WTC11 (cell line): Measurements from ENCODE around the gene CDK18. TPM values are rescaled to one million over a fixed set of nuclear protein-coding genes. Genes with fewer than 3 reads are reported as not detected.

Experiments used
- ATAC-seq: fragments of 200-7000 bp; cut with Tn5 transposase; 2 replicates; pipeline ENCODE4 v1.10.0; 2021; ENCODE audit warnings: mild to moderate bottlenecking, moderate library complexity
- CTCF ChIA-PET: fragments of 300-600 bp; sonication (Branson Sonifier 250); formaldehyde crosslinking; loops from one replicate; lab custom pipeline; 2021; ENCODE audit warnings: antibody characterized with exemption; lab: Charles Lee
- POLR2A ChIA-PET: fragments of 350-600 bp; sonication (Branson Sonifier 250); formaldehyde crosslinking; loops from one replicate; lab custom pipeline; 2021; ENCODE audit warnings: antibody characterized with exemption; lab: Charles Lee
- DNase-seq: peaks from one replicate; pipeline ENCODE4 v3.0.0; 2021; ENCODE audit warnings: low spot score
- H3K27ac Mint-ChIP-seq: 2 replicates; pipeline ENCODE4 v1.8.0; 2021; ENCODE audit warnings: mixed read lengths
- H3K27me3 Mint-ChIP-seq: 2 replicates; pipeline ENCODE4 v1.8.0; 2021; ENCODE audit warnings: low read depth, mild to moderate bottlenecking, moderate library complexity, mixed read lengths
- H3K36me3 Mint-ChIP-seq: 2 replicates; pipeline ENCODE4 v1.8.0; 2021; ENCODE audit warnings: mixed read lengths
- H3K4me1 Mint-ChIP-seq: 2 replicates; pipeline ENCODE4 v1.8.0; 2022; ENCODE audit warnings: mixed read lengths
- H3K4me3 Mint-ChIP-seq: 2 replicates; pipeline ENCODE4 v1.8.0; 2021; ENCODE audit warnings: mild to moderate bottlenecking, moderate library complexity, mixed read lengths
- H3K9me3 Mint-ChIP-seq: 2 replicates; pipeline ENCODE4 v1.8.0; 2021; ENCODE audit warnings: mixed read lengths
- CREB1 ChIP-seq: sonication (generic); formaldehyde crosslinking; IDR thresholded peaks from 2 replicates; pipeline ENCODE4 v1.8.0; 2023; ENCODE audit warnings: mild to moderate bottlenecking, missing genetic modification reagents
- ELF4 ChIP-seq: sonication (generic); formaldehyde crosslinking; IDR thresholded peaks from 2 replicates; pipeline ENCODE4 v1.8.1; 2022; ENCODE audit warnings: low read depth, mild to moderate bottlenecking, moderate library complexity, missing genetic modification reagents
- ETV6 ChIP-seq: sonication (generic); formaldehyde crosslinking; IDR thresholded peaks from 2 replicates; pipeline ENCODE4 v1.8.1; 2022; ENCODE audit warnings: mild to moderate bottlenecking, missing genetic modification reagents
- FOXK1 ChIP-seq: sonication (generic); formaldehyde crosslinking; IDR thresholded peaks from 2 replicates; pipeline ENCODE4 v1.8.0; 2022; ENCODE audit warnings: mild to moderate bottlenecking, moderate library complexity, missing genetic modification reagents
- HMGXB4 ChIP-seq: sonication (generic); formaldehyde crosslinking; IDR thresholded peaks from 2 replicates; pipeline ENCODE4 v1.8.1; 2023; ENCODE audit warnings: mild to moderate bottlenecking, moderate library complexity, missing genetic modification reagents
- IRF2 ChIP-seq: sonication (generic); formaldehyde crosslinking; IDR thresholded peaks from 2 replicates; pipeline ENCODE4 v1.8.0; 2022; ENCODE audit warnings: low read depth, missing genetic modification reagents, borderline replicate concordance
- MLX ChIP-seq: sonication (generic); formaldehyde crosslinking; IDR thresholded peaks from 2 replicates; pipeline ENCODE4 v1.8.1; 2023; ENCODE audit warnings: mild to moderate bottlenecking, missing genetic modification reagents, moderate library complexity
- PRDM15 ChIP-seq: sonication (generic); formaldehyde crosslinking; IDR thresholded peaks from 2 replicates; pipeline ENCODE4 v1.8.0; 2022; ENCODE audit warnings: missing genetic modification reagents
- RORB ChIP-seq: fragments of 250-450 bp; sonication (Bioruptor Pico); IDR thresholded peaks from 2 replicates; pipeline ENCODE4 v1.9.0; 2021; ENCODE audit warnings: mild to moderate bottlenecking
- SMAD3 ChIP-seq: sonication (generic); formaldehyde crosslinking; IDR thresholded peaks from 2 replicates; pipeline ENCODE4 v1.8.0; 2022; ENCODE audit warnings: missing genetic modification reagents, mild to moderate bottlenecking, borderline replicate concordance
- SOX15 ChIP-seq: fragments of 250-450 bp; sonication (Bioruptor Pico); IDR thresholded peaks from 2 replicates; pipeline ENCODE4 v1.9.0; 2021; ENCODE audit warnings: mild to moderate bottlenecking
- TCF7 ChIP-seq: sonication (generic); formaldehyde crosslinking; IDR thresholded peaks from 2 replicates; pipeline ENCODE4 v1.8.0; 2022; ENCODE audit warnings: mild to moderate bottlenecking, low read depth, missing genetic modification reagents, moderate library complexity
- TEAD1 ChIP-seq: sonication (generic); formaldehyde crosslinking; IDR thresholded peaks from 2 replicates; pipeline ENCODE4 v1.8.0; 2022; ENCODE audit warnings: mild to moderate bottlenecking, missing genetic modification reagents
- TEAD4 ChIP-seq: sonication (generic); formaldehyde crosslinking; IDR thresholded peaks from 2 replicates; pipeline ENCODE4 v1.8.0; 2022; ENCODE audit warnings: mild to moderate bottlenecking, missing genetic modification reagents
- total RNA-seq: library from RNA; stranded (reverse); gene quantifications from 3 replicates; pipeline ENCODE4 v1.2.3, GENCODE V29; 2021
- TF ChIP-seq, protein P1 (sequence below): sonication (generic); formaldehyde crosslinking; IDR thresholded peaks from 2 replicates; pipeline ENCODE4 v1.8.0; 2023; ENCODE audit warnings: missing genetic modification reagents, mild to moderate bottlenecking, borderline replicate concordance

The CDK18 gene
- total RNA-seq, 1 experiment from 2014 or later, result 71.9 TPM

- TF ChIP-seq PRDM15 (CRISPR knock-in tag) (no peak), FOXK1 (CRISPR knock-in tag) (no peak), MLX (no peak), ELF4 (CRISPR knock-in tag) (no peak), TEAD4 (CRISPR knock-in tag) (no peak)
- TF ChIP-seq, protein P1, sequence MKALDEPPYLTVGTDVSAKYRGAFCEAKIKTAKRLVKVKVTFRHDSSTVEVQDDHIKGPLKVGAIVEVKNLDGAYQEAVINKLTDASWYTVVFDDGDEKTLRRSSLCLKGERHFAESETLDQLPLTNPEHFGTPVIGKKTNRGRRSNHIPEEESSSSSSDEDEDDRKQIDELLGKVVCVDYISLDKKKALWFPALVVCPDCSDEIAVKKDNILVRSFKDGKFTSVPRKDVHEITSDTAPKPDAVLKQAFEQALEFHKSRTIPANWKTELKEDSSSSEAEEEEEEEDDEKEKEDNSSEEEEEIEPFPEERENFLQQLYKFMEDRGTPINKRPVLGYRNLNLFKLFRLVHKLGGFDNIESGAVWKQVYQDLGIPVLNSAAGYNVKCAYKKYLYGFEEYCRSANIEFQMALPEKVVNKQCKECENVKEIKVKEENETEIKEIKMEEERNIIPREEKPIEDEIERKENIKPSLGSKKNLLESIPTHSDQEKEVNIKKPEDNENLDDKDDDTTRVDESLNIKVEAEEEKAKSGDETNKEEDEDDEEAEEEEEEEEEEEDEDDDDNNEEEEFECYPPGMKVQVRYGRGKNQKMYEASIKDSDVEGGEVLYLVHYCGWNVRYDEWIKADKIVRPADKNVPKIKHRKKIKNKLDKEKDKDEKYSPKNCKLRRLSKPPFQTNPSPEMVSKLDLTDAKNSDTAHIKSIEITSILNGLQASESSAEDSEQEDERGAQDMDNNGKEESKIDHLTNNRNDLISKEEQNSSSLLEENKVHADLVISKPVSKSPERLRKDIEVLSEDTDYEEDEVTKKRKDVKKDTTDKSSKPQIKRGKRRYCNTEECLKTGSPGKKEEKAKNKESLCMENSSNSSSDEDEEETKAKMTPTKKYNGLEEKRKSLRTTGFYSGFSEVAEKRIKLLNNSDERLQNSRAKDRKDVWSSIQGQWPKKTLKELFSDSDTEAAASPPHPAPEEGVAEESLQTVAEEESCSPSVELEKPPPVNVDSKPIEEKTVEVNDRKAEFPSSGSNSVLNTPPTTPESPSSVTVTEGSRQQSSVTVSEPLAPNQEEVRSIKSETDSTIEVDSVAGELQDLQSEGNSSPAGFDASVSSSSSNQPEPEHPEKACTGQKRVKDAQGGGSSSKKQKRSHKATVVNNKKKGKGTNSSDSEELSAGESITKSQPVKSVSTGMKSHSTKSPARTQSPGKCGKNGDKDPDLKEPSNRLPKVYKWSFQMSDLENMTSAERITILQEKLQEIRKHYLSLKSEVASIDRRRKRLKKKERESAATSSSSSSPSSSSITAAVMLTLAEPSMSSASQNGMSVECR (CRISPR knock-in tag), result no peak
Observed at GRCh38 chr1:205546541-205546940, 42.1 kb downstream of the CDK18 start (continued).

DNA sequence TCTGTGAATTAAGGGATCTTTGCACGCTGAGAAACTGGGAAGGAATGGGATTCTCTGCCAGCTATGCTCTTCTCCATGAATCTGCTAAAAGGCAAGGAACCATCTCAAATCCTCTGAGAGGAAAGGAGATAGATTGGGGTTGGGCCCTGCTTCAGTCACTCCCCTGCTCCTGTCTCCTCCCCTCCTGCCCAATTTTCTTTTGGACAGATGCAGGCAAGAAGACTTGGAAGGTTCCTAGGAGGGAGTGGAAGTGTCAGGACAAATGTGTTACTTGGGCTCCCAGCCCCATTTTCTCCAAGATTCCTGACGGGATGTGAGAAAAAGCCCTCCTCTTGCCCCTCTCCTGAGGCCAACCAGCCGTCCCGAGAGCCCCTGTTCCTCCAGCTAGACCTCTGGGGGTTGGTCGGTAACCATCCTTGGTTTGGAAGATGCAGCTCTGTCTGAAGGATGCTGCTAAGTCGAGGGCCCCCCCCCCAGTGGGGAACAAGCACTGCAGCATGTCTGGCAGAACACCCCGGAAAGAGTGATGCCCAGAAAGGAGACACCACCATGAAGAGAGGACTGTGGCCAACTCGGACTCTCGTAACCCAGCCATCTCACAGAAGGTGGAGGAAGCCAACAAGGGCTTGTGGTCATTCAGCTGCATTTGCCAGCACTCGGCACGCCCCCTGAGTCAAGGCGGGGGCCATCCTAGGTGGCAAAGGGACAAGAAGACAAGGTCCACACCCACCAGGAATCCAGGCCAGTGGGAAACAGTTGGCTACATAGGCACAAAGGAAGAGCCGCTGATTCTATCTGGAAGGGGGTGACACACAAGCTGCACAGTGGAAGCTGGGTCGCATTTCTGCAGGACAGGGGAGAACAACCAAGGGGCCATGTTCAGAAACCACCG lies 43.7 kb downstream of the CDK18 start:
- Mint-ChIP-seq H3K4me1 (peaks cover 12% of the 10 kb centered on the region), H3K27ac (no peak overlapping the region), H3K9me3 (no peaks in the 10 kb centered on the region), H3K27me3 (peaks cover 64% of the 10 kb centered on the region), H3K4me3 (no peak overlapping the region), H3K36me3 (no peaks in the 10 kb centered on the region)
- CTCF ChIA-PET, result interaction anchor here (0.7 to 2.0 kb wide), 8 partner anchors 19 to 110 kb away, joined by 3 to 6 read pairs (median 4); no protein-coding TSS in a partner anchor
- no peak for TF ChIP-seq TEAD1 (CRISPR knock-in tag)
- peak; percentile 9; the same call in 1 of the 2 replicates for ATAC-seq
- no peak for DNase-seq
- POLR2A ChIA-PET, result no interaction called here

DNA sequence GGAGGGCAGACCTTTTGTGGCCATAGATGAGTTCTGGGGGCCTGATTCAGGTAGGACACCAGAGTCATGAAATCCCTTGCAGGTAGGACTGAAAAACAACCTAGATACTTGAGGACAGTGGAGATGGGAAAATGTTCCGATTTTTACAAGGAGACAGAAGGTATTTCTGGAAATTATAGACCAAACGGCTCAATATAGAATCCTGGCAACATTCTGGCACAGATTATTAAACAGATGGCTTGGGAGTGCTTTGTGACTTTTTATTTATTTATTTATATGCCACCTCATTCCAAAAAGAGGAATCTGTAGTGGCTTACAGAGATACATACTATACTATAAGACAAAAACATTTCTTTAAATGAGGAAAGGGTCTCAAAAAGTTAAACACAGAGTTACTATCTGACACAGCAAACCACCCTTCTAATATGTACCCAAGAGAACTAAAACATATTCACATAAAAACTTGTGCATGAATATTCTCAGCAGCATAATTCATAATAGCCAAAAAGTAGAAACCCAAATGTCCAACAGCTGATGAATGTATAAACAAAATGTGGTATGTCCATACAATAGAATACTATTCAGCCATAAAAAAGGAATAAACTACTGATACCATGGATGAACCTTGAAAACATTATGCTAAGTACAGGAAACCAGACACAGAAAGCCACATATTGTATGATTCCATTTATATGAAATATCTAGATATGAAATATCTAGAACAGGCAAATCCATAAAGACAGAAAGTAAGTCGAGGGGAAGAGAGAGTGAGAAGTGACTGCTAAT lies 49.8 kb downstream of the CDK18 start:
- peaks cover 50% of the 10 kb centered on the region for H3K27me3 Mint-ChIP-seq
- H3K9me3 Mint-ChIP-seq, result peaks cover 20% of the 10 kb centered on the region
- peaks cover 9% of the 10 kb centered on the region; the same call in 1 of the 2 replicates for H3K36me3 Mint-ChIP-seq
- no peaks in the 10 kb centered on the region for H3K4me1 Mint-ChIP-seq
- ChIA-PET POLR2A (no interaction called here), CTCF (no interaction called here)
- ATAC-seq (no peak), DNase-seq (no peak)
- H3K27ac Mint-ChIP-seq, result no peak overlapping the region
- no peak overlapping the region for H3K4me3 Mint-ChIP-seq
- no peak for TF ChIP-seq SMAD3 (CRISPR knock-in tag)
- TF ChIP-seq SOX15, result no peak
- TF ChIP-seq HMGXB4 (CRISPR knock-in tag), result no peak
- TF ChIP-seq CREB1 (CRISPR knock-in tag), result no peak
- TF ChIP-seq ETV6 (CRISPR knock-in tag), result no peak
- TF ChIP-seq TCF7 (CRISPR knock-in tag), result no peak
- TF ChIP-seq IRF2 (CRISPR knock-in tag), result no peak
- TF ChIP-seq, protein P1 (CRISPR knock-in tag), result no peak
- TF ChIP-seq RORB (CRISPR knock-in tag), result no peak
